ENCODE data around the gene ALAD. TPM values are rescaled to one million over a fixed set of nuclear protein-coding genes. Genes with fewer than 3 reads are reported as not detected.

ALAD gene
- total RNA-seq, 2 donors from 2014 or later, result 42.5 to 44.1 TPM

GRCh38 chr9:113341712-113342410, 59.2 kb downstream of the ALAD start:
- no peak overlapping the region for H3K4me3 ChIP-seq
- peaks cover 29% of the 10 kb centered on the region for H3K4me1 ChIP-seq
- no peak for TF ChIP-seq CTCF (IDR thresholded peaks at IDR 0.05)
- no peak for TF ChIP-seq POLR2A (IDR thresholded peaks at IDR 0.05)
- no peaks in the 10 kb centered on the region for H3K9me3 ChIP-seq
- no peak overlapping the region for H3K27ac ChIP-seq
- intact Hi-C loops (cut with DNase I), result no loop called here
- WGBS, 2 donors, result 66 to 75% methylated on average over 9 of the region's 9 CpGs
- DNase-seq (no peak), ATAC-seq (no peak)
- H3K36me3 ChIP-seq (replicated peaks in 1 of 2; ENCODE audit: insufficient read depth in 1 of 2, low read depth in 2 of 2), result no peaks in the 10 kb centered on the region
- H3K27me3 ChIP-seq, result no peaks in the 10 kb centered on the region

- no peaks in the 10 kb centered on the region for H3K9me3 ChIP-seq
- no peaks in the 10 kb centered on the region for H3K36me3 ChIP-seq (replicated peaks in 1 of 2; ENCODE audit: insufficient read depth in 1 of 2, low read depth in 2 of 2)
- ATAC-seq, result peak; percentile 98
- H3K4me3 ChIP-seq, result peak within 1 kb of the TSS; percentile 46 to 97
- 0 to 1% methylated on average over 15 to 43 of the region's 46 CpGs for WGBS, 2 donors
- DNase-seq, result peak; percentile 88 to 93 (median 90)
- peak; percentile 24 to 68 (median 68) for TF ChIP-seq POLR2A (IDR thresholded peaks at IDR 0.05)
- peak in 1 of 7 experiments; percentile 21 for TF ChIP-seq CTCF (IDR thresholded peaks at IDR 0.05)
- H3K27me3 ChIP-seq, result no peaks in the 10 kb centered on the region
- intact Hi-C loops (cut with DNase I), result no loop called here
- H3K27ac ChIP-seq, result peak within 1 kb of the TSS; percentile 60 to 83 (median 75)
- H3K4me1 ChIP-seq, result peaks cover 29% of the 10 kb centered on the region
These were observed 60.9 kb downstream of the ALAD start, which contains the start of gene WDR31 for GRCh38 chr9:113340011-113340699. Gene WDR31 (minus strand): TSS chr9:113340275. CDS start chr9:113332022, 8,253 bp downstream.

GRCh38 chr9:113337714-113338113, 63.4 kb downstream of the ALAD start:
- WGBS, 2 donors, result 85 to 100% methylated on average over 2 of the region's 2 CpGs
- no peak for ATAC-seq
- Histone ChIP-seq H3K36me3 (replicated peaks in 1 of 2; ENCODE audit: insufficient read depth in 1 of 2, low read depth in 2 of 2) (no peaks in the 10 kb centered on the region), H3K9me3 (no peaks in the 10 kb centered on the region), H3K4me1 (peaks cover 17% of the 10 kb centered on the region), H3K4me3 (no peak overlapping the region), H3K27ac (no peak overlapping the region), H3K27me3 (no peaks in the 10 kb centered on the region)
- DNase-seq, result no peak
- TF ChIP-seq POLR2A (IDR thresholded peaks at IDR 0.05) (no peak), CTCF (IDR thresholded peaks at IDR 0.05) (no peak)
- intact Hi-C loops (cut with DNase I), result no loop called here

Other genes with a start within 250 kb of the ALAD start
- 10 to 100 TPM; 15.8 to 21.3 TPM for gene FKBP15, start 180.0 kb downstream of the ALAD start, total RNA-seq
- gene SLC31A1, start 179.7 kb downstream of the ALAD start, total RNA-seq, result 1 to 10 TPM; 6.7 to 7.9 TPM
- gene CDC26, start 125.7 kb downstream of the ALAD start, total RNA-seq, result 10 to 100 TPM; 21.3 to 27.0 TPM
- gene PRPF4, start 125.6 kb downstream of the ALAD start, total RNA-seq, result 10 to 100 TPM in 1 of 2 donors, 1 to 10 TPM in 1; 5.6 to 10.1 TPM
- not detected for gene RNF183, start 97.9 kb downstream of the ALAD start, total RNA-seq
- 1 to 10 TPM; 1.0 to 2.3 TPM for gene WDR31, start 61.0 kb downstream of the ALAD start, total RNA-seq
- gene BSPRY, start 51.7 kb downstream of the ALAD start, total RNA-seq, result 10 to 100 TPM; 27.0 to 47.0 TPM
- gene HDHD3, start 24.3 kb downstream of the ALAD start, total RNA-seq, result 10 to 100 TPM; 38.9 to 51.9 TPM
- 10 to 100 TPM; 13.8 to 17.6 TPM for gene POLE3, start 9.4 kb upstream of the ALAD start, total RNA-seq
- 1 to 10 TPM in 1 of 2 donors, not detected in 1; 1.6 TPM for gene C9orf43, start 9.5 kb upstream of the ALAD start, total RNA-seq
- gene RGS3, start 62.4 kb upstream of the ALAD start, total RNA-seq, result 10 to 100 TPM; 25.7 to 96.9 TPM